Measurements from ENCODE around the gene FLRT3. TPM values are rescaled to one million over a fixed set of nuclear protein-coding genes. Genes with fewer than 3 reads are reported as not detected.

Gene FLRT3
- total and polyA plus RNA-seq, 9 of the 15 experiments (the other 6 are each of a cell fraction or from before 2014, with no cell fraction given) = 0.04 TPM; not detected in 8

DNA sequence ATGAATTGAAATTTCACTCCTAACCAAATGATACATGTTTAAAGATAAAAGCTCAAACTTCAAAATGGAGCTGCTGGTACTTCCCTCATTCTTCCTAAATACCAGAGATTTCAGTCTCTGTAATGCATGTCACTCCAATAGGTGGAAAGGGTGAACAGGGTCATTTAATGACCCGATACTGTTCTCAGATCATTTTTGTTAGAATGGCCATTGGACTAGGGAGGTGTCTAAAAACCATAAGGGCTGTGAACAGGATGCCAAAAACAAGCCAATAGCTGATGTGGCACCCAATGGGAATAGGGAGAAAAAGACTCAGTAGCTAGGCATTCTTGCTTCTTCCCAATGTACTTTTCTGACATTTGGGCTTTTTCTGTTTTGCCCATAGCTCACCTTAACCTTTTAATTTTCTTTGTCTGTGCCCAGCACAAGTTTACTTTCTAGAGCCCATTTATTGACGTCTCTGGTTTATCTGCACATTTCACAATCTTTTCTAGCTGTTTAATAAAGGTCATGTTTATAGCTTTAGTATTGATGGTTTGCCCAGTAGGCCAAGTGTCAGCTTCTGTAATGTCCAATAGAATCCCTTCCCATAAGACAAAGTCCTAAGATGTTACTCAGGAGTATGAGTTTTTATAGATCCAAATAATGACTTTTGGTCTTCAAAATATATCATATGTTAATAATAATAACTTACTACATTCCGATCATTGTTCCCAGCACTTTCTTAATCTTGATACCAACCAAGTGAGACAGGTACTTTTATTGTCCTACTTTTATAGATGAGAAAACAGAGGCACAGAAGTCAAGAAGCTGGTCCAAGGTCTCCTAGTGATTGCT is 24.3 kb upstream of the FLRT3 start (continued):
- TF ChIP-seq, protein P1, sequence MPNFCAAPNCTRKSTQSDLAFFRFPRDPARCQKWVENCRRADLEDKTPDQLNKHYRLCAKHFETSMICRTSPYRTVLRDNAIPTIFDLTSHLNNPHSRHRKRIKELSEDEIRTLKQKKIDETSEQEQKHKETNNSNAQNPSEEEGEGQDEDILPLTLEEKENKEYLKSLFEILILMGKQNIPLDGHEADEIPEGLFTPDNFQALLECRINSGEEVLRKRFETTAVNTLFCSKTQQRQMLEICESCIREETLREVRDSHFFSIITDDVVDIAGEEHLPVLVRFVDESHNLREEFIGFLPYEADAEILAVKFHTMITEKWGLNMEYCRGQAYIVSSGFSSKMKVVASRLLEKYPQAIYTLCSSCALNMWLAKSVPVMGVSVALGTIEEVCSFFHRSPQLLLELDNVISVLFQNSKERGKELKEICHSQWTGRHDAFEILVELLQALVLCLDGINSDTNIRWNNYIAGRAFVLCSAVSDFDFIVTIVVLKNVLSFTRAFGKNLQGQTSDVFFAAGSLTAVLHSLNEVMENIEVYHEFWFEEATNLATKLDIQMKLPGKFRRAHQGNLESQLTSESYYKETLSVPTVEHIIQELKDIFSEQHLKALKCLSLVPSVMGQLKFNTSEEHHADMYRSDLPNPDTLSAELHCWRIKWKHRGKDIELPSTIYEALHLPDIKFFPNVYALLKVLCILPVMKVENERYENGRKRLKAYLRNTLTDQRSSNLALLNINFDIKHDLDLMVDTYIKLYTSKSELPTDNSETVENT (CRISPR knock-in tag; IDR thresholded peaks at IDR 0.05) = no peak
- no peak for TF ChIP-seq GABPA (tag; conservative IDR thresholded peaks at IDR 0.05; ENCODE audit: low read depth)
- no peak for TF ChIP-seq PYGO2 (tag; IDR thresholded peaks at IDR 0.05)
- TF ChIP-seq KDM5B (IDR thresholded peaks at IDR 0.05; ENCODE audit: insufficient replicate concordance, low read depth, low read length) = no peak
- no peak for TF ChIP-seq WHSC1 (IDR thresholded peaks at IDR 0.05; ENCODE audit: low read length)
- TF ChIP-seq, protein P2, sequence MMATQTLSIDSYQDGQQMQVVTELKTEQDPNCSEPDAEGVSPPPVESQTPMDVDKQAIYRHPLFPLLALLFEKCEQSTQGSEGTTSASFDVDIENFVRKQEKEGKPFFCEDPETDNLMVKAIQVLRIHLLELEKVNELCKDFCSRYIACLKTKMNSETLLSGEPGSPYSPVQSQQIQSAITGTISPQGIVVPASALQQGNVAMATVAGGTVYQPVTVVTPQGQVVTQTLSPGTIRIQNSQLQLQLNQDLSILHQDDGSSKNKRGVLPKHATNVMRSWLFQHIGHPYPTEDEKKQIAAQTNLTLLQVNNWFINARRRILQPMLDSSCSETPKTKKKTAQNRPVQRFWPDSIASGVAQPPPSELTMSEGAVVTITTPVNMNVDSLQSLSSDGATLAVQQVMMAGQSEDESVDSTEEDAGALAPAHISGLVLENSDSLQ (IDR thresholded peaks at IDR 0.05) = no peak

- ATAC-seq (no peak), DNase-seq (ENCODE audit: extremely low read depth in 1 of 4, low spot score in 3 of 4) (no peak), FAIRE-seq (no peak)
- no peaks in the 10 kb centered on the region for H3K4me1 ChIP-seq (replicated peaks in 1 of 2; ENCODE audit: control insufficient read depth in 2 of 2, insufficient read depth in 2 of 2, low read length in 2 of 2)
- H3K9ac ChIP-seq (ENCODE audit: insufficient read depth in 1 of 2, low read depth in 2 of 2, low read length in 2 of 2) = no peak overlapping the region
- no peaks in the 10 kb centered on the region for H3K9me3 ChIP-seq (replicated peaks; ENCODE audit: control insufficient read depth, insufficient read depth, low read depth, low read length)
- CTCF ChIA-PET (ENCODE audit: low intra/inter-chr PET ratio) = no interaction called here
- H3K4me3 ChIP-seq = no peak overlapping the region
- no peaks in the 10 kb centered on the region for H3K27me3 ChIP-seq (ENCODE audit: control insufficient read depth in 2 of 2, insufficient read depth in 2 of 2, low read length in 2 of 2)
- no peak for TF ChIP-seq RB1 (IDR thresholded peaks at IDR 0.05; ENCODE audit: low read depth)
- no peak for TF ChIP-seq PHB2 (IDR thresholded peaks at IDR 0.05; ENCODE audit: low read depth)
- no peak for TF ChIP-seq KLF6 (CRISPR knock-in tag; IDR thresholded peaks at IDR 0.05; ENCODE audit: borderline replicate concordance)
- no peak for TF ChIP-seq BACH1 (tag; IDR thresholded peaks at IDR 0.05)
- TF ChIP-seq KHSRP (IDR thresholded peaks at IDR 0.05) = no peak
- no peak for TF ChIP-seq TAL1 (IDR thresholded peaks at IDR 0.05)
- TF ChIP-seq ZNF274 (IDR thresholded peaks at IDR 0.05; ENCODE audit: borderline replicate concordance, low read depth, low read length) = no peak
- TF ChIP-seq HDAC8 (tag; IDR thresholded peaks at IDR 0.05) = no peak
- no peak for TF ChIP-seq THRAP3 (IDR thresholded peaks at IDR 0.05; ENCODE audit: borderline replicate concordance)
- no peak for TF ChIP-seq ZNF445 (CRISPR knock-in tag; IDR thresholded peaks at IDR 0.05; ENCODE audit: low read depth)
- no peak for TF ChIP-seq RUNX1 (IDR thresholded peaks at IDR 0.05; ENCODE audit: low read depth)
- no peak for TF ChIP-seq ZKSCAN8 (CRISPR knock-in tag; IDR thresholded peaks at IDR 0.05)
- TF ChIP-seq BMI1 (IDR thresholded peaks at IDR 0.05; ENCODE audit: low read length) = no peak
- no peak for TF ChIP-seq CBX2 (IDR thresholded peaks at IDR 0.05; ENCODE audit: insufficient read depth, low read length, poor library complexity, severe bottlenecking)
- intact Hi-C loops (cut with micrococcal nuclease) (no loop called here), in situ Hi-C loops (cut with MboI) (no loop called here)
- H3K9me1 ChIP-seq (ENCODE audit: control insufficient read depth, insufficient read depth, low read length) = no peaks in the 10 kb centered on the region
- H3K27ac ChIP-seq (ENCODE audit: extremely low read depth, low read depth, low read length) = no peak overlapping the region
- H4K20me1 ChIP-seq (replicated peaks; ENCODE audit: control insufficient read depth, insufficient read depth, low read length) = no peaks in the 10 kb centered on the region
- POLR2A ChIA-PET = no interaction called here
- H3K4me2 ChIP-seq (ENCODE audit: insufficient read depth, low read length) = no peak overlapping the region
- H3K36me3 ChIP-seq (ENCODE audit: control insufficient read depth, insufficient read depth, low read length) = no peaks in the 10 kb centered on the region
- no peak overlapping the region for H2AFZ ChIP-seq (ENCODE audit: low read depth, low read length)
- H3K79me2 ChIP-seq (ENCODE audit: control insufficient read depth, insufficient read depth, low read length) = no peaks in the 10 kb centered on the region
- BruUV-seq (replicated peaks) = no TSS peak
Observed at GRCh38 chr20:14360416-14360815, 23.0 kb upstream of the FLRT3 start.
